Hindlimb muscle (tissue), 1 donor: ENCODE measurements around the gene CLASP1. TPM values are rescaled to one million over a fixed set of nuclear protein-coding genes. Genes with fewer than 3 reads are reported as not detected.
"Not testable (repeated sequence)": the region's sequence is repeated elsewhere in the genome, so short reads cannot be mapped to it uniquely, and the experiment has no call there.

Source experiments
- DNase-seq: peaks from one replicate; pipeline ENCODE4 v3.0.0-alpha.2; 2013
- polyA plus RNA-seq: library from polyadenylated mRNA; unstranded; fragments of 120-200 nt; gene quantifications from one replicate; pipeline ENCODE4 v1.2.1, GENCODE V29; 2013; ENCODE audit not compliant: insufficient read length

Gene CLASP1
- polyA plus RNA-seq, 1 donor: 69.7 TPM

DNA sequence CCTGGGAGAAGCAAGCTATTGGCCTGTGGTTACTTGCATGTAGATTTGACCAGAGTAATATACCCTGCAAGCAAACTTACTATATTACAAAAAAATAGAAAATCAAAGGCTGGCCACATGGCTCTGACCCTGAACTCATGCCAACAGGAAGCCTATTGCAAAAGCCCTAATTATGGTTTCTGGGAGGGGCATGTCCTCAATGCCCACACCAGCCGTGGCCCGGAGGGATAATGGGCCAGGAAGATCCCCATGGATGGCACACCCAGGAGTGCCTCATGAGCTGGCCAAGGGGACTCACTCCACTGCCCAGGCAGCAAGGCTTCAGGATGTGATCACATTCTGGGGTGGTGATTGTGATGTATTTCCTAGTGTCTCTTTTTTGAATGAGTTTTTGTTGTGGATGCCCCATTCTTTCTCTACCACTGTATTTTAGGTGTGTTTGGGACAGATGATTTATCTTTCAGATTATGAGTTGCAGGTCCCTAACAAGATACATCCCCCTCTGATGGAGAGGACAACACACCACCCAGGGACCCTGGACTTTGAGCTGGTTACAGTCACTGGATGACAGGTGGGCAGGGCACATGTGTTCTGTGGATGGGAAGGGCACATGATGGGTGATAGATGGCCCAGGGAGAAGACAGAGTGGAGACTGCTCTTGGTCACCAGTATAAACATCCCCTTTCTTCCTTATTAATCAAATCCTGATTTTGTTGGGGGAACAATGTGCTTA is 345.6 kb downstream of the CLASP1 start:
- no peak for DNase-seq

DNA sequence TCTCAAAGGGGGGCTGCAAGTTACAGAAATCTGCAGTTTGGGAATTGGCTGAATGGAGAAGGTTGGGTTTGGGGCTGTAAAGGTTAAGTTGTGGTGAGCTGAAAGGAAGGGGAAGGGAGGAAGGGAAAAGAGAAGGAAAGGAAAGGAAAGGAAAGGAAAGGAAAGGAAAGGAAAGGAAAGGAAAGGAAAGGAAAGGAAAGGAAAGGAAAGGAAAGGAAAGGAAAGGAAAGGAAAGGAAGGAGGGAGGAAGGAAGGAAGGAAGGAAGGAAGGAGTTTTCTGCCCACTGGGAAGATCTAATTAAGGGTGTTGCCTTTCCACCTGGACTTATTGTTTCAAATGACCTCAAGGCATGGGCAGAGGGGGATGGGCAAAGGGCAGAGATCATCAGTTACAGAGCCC is 348.1 kb downstream of the CLASP1 start:
- not testable (repeated sequence) for DNase-seq

DNA sequence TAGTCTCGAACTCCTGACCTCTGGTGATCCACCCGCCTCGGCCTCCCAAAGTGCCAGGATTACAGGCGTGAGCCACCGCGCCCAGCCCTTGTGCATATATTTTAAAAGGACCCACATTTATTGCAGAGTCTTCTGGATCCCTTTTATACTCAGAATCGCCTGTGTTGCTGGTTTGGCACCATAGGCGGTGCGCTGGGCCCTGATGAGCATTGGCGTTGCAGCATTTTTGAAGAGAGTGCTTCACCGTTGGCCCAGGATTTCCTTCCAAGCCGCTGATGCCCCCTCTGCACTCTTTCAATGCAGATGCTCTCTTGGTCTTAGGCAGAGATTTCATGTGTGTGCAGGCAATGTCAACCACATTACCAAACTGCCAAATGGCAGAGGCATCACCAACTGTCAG is 350.8 kb downstream of the CLASP1 start:
- DNase-seq: no peak

DNA sequence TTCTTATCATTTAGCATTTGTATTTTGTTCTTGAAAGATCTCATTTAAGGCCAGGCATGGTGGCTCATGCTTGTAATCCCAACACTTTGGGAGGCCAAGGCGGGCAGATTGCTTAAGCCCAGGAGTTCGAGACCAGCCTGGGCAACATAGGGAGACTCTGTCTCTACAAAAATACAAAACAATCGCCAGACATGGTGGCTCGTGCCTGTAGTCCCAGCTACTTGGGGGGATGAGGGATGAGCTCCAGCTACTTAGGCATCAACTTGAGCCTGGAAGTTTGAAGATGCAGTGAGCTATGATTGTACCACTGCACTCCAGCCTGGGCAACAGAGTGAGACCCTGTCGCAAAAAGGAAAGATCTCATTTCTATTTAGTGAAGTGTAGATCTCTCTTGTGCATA is 351.4 kb downstream of the CLASP1 start:
- DNase-seq: not testable (repeated sequence)

DNA sequence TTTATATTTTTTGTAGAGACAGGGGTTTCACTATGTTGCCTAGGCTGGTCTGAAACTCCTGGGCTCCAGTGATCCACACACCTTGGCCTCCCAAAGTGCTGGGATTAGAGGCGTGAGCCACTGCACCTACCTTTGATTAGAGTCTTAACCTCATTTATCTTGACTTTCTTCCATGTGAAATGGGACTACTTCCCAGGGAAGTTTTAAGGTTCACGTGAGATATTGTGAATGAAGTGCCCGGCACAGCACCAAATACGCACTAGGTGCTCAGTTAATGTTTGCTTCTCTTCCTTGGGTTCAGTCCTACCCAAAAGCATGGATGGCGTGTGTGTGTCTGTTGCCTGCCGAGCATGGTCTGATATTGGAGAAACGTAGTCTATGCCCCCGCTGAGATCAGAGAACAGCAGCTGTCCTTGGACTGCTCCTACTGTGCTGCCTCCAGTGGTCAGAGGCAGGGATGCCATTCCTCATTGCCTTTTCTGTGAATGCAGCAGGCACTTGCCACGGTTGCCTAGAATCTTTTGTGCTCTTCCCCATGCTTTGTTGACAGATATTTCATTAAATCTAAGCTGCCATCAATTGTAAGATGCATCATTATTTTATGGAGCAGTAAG is 351.9 kb downstream of the CLASP1 start:
- DNase-seq: no peak

DNA sequence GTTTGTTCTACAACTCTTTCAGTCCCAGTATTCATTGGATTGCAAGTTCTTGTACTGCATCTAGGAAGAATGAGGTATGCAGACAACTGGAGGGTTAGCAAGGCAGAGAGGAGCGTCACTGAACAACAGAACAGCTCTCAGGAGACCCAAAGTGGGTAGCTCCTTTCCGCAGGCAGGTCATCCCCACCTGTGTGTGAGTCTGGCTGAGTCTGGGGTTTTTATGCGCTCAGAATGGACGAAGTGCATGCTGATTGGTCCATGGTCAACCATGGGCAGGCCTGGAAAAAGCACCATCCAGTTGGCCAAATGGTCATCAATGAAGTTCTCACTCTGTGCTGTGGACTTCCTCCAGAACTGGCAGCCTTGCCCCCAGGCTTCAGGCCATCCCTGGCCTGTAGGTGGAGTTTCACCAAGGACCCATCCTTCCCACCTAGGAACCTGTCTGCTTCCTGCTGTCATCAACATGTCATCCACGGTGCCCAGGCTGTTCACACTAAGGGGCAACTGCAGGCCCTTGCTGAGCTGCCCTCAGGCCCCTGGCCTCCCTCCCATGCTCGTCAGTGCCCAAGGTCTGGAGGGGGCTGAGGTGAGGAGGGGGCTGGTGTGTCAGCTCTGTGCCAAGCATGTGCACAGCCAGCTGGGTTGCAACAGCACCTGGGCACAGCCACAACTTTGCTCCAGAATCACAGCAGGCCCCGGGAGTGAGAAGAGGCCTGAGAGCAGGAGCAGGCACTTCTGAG is 353.2 kb downstream of the CLASP1 start:
- DNase-seq: no peak

DNA sequence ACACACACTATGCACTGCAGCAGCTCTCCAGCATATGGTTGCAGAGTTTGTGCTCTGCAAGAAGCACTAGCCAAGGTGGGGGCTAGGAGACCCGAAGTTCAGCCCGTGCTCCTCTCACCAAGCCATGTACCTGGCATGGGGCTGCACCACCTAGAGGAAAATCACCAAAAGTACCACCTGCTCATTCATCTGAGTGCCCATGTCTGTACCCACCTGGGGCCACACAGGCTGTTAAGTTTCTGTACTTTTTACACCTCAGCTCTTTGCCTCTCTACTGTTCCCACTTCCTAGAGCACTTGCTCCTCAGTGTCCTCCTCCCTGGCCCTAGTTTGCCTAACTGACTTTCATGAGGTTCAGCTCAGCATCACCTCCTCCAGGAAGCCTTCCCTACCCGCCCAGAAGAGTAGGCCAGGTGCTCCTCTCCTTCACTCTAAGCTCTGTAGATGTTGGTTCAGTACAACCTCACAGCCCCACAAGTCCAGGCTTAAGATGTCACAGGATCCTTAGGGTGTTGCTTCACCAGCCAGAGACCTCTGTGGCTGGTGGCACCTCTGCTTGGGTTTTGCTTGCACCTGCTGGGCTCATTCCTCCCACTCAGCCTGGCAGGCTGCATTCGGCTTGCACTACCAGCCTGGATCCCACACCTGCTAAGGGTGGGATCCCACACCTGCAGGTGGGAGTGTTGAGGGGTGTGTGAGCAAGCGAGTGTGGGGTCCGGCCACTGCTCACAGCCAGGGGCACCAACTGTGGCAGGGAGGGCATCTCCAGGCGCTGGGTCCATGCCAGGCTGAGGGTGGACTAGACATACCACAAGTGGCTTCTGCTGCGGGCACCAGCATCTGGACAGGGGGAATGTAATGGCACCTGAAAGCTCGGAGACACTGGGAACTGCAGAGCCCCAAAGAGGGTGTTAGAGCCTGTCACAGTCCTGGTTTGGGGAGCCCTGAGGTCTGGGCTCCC is 354.1 kb downstream of the CLASP1 start:
- no peak for DNase-seq

DNA sequence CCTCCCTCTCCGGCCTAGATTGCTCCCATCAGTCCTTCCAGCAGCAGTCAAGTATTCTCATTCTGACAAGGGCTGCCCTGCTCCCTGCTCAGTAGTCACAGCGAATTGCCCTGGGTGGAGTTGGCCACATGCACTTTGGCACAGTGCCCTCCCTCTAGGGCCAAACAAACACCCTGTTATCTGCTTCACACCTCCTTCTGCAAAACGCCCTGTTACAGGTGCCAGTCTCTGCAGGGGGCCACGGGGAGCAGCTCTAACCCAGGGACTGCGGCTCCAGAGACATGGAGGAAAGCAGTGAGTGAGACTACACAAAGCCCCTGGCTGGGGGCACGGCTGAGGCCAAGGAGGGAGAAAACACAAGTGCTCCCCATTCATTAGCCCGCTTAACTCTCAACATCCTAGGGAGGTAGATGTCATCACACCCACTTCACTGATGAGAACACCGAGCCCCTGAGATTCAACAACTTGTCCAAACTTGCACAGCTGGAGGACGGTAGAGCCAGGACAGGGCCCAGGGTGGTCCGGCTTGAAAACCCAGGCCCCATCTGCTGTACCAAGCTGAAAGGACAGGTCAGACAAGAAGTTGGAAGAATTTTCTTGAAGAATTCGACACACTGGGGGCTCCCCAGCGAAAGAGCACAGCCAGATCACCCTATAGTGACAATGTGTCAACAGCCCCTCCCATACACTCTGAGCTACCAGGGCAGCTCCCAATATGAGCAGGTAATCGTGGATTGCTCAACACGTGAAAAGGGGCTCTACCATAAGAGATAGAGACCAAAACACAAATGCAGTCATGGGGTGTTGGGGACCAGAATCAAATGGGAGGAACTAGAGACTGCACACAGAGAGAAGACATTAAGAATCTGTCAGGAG is 355.6 kb downstream of the CLASP1 start:
- no peak for DNase-seq

DNA sequence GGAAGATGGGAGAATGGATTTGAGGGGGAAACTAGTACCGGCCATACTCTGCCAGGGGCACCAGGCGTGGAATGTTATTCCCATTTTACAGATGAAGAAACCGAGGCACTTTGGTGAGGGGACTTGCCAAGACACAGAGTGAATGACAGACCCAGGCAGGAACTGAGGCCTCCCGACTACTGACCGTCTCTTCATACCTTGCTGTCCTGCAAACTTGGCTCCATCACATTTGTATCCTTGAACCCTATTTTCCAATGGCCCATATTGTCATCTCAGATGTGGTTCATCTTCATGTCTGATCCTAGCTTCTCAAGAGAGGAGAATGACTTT is 358.0 kb downstream of the CLASP1 start:
- no peak for DNase-seq

DNA sequence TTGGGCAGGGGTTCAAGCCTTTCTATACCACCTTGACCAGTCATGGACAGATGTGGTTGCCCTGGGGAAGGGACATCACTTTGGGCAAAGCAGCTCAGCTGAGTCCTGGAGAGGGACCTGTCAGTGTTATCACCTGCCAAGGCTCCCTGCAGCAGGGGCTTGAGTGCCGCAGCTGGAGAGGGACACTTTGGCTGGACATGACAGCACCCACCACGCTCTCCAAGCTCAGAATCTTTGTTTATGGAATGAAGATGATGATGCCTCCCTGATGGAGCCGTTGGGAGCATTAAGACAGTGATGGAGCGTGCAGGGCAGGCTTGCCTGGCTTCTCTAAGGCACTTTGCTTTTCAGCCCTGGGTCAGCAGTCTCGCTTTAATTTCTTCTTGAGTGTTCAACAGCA is 360.0 kb downstream of the CLASP1 start:
- DNase-seq: no peak

DNA sequence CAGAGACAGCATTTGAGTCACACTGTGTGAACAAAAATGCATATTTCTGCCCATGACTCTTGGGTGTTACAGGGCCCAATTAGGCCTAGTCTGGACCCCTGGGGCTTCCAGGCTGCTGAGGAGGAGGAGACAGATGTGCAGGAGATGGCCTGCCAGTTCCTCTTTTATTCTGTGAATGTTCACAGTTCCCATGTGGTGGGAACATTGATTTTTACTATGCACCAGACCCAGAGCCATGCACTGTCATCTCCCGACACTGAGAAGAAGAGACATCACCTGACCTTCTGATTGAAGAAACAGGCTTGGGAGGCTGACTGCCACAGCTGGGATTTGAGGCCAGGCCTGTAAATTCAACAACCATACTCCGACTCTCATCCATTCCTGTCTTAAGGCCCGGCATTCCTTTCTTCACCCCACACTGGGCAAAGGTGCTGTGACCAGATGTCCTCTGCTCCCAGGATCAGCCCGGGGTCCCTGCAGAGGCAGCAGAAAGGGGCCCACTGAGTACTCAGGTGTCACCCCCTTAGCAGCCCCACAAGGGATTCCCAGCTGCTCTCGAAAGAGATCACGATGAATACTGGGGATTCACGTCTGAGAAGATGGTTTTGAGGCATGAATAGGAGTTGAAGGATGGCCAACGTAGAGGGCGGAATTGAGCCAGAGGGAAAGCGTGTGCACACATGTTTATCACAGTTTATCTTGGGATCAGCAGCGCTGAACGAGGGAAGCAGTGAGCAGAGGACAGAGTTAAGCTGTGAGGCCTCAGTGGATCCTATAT is 360.6 kb downstream of the CLASP1 start:
- DNase-seq: no peak

DNA sequence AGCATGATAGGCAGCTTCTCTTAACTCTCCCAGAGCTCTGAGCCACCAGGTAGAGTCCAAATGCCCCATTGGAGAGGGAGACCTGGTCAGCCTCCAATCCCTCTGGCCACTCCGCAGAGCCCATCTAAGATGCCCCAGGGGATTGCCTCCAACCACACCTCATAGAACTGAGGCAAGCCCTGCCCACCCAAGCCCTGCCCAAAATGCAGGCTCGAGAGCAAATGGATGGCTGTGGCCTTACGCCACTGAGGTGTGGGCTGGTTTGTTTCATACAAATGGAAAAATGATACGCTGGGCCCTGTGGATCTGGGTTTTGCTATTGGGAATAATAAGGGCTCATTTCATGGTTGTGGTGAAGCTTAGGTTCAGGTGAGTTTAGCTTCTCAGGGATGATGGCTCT is 361.3 kb downstream of the CLASP1 start:
- no peak for DNase-seq

Other genes starting within 250 kb of the CLASP1 start
- not detected for gene RNU4ATAC, start 118.6 kb downstream of the CLASP1 start, polyA plus RNA-seq
- 50.4 TPM for gene NIFK, start 87.4 kb upstream of the CLASP1 start, polyA plus RNA-seq
- 44.2 TPM for gene TSN, start 106.2 kb upstream of the CLASP1 start, polyA plus RNA-seq